GM19467 (cell line): ENCODE measurements around the gene TBC1D3B.
"Not testable (repeated sequence)": the region's sequence is repeated elsewhere in the genome, so short reads cannot be mapped to it uniquely, and the experiment has no call there.

Source experiments
- ATAC-seq: cut with Tn5 transposase; IDR thresholded peaks from one replicate; pipeline ENCODE4 v1.9.1; 2021; ENCODE audit warnings: mild to moderate bottlenecking, moderate library complexity; ENCODE audit not compliant: unreplicated experiment

Gene TBC1D3B

GRCh38 chr17:36176536-36176935 is at the start of gene TBC1D3B:
TBC1D3B (minus strand) TSS chr17:36176636; CDS start chr17:36175050, 1,586 bp downstream.
- not testable (repeated sequence) for ATAC-seq

- not testable (repeated sequence) for ATAC-seq
Observed at GRCh38 chr17:36222967-36223366, 46.5 kb upstream of the TBC1D3B start.

- not testable (repeated sequence) for ATAC-seq
Observed at GRCh38 chr17:36221581-36222100, 45.2 kb upstream of the TBC1D3B start.

- ATAC-seq, result not testable (repeated sequence)
Observed at GRCh38 chr17:36220737-36221580, 44.5 kb upstream of the TBC1D3B start.

- ATAC-seq, result not testable (repeated sequence)
Observed at GRCh38 chr17:36219556-36219955, 43.1 kb upstream of the TBC1D3B start.

GRCh38 chr17:36215406-36216308 is 39.2 kb upstream of the TBC1D3B start:
- ATAC-seq, result not testable (repeated sequence)

GRCh38 chr17:36214918-36215317 is 38.5 kb upstream of the TBC1D3B start:
- no peak for ATAC-seq

- ATAC-seq, result no peak
Observed at GRCh38 chr17:36213695-36214094, 37.3 kb upstream of the TBC1D3B start.

GRCh38 chr17:36212966-36213365 is 36.5 kb upstream of the TBC1D3B start:
- no peak for ATAC-seq

- no peak for ATAC-seq
Observed at GRCh38 chr17:36212272-36212605, 35.8 kb upstream of the TBC1D3B start.

- not testable (repeated sequence) for ATAC-seq
Observed at GRCh38 chr17:36211484-36212271, 35.2 kb upstream of the TBC1D3B start.

GRCh38 chr17:36210439-36211211 is 34.2 kb upstream of the TBC1D3B start, which contains the start of gene CCL4L2:
CCL4L2 (plus strand) TSS chr17:36211063.
- peak; percentile 63 for ATAC-seq

GRCh38 chr17:36209575-36209974 is 33.1 kb upstream of the TBC1D3B start:
- ATAC-seq, result no peak

- ATAC-seq, result not testable (repeated sequence)
Observed at GRCh38 chr17:36207383-36207782, 30.9 kb upstream of the TBC1D3B start.

GRCh38 chr17:36206486-36206821 is 30.0 kb upstream of the TBC1D3B start:
- ATAC-seq, result not testable (repeated sequence)

GRCh38 chr17:36205637-36206485 is 29.4 kb upstream of the TBC1D3B start:
- ATAC-seq, result peak; percentile 22

- no peak for ATAC-seq
Observed at GRCh38 chr17:36204724-36205500, 28.5 kb upstream of the TBC1D3B start.

- no peak for ATAC-seq
Observed at GRCh38 chr17:36203335-36203734, 26.9 kb upstream of the TBC1D3B start.
